BLaER1 (cell line): Measurements from ENCODE around the gene RAB1A.

Experiments used
- H3K27ac ChIP-seq: shearing (Covaris generic); formaldehyde crosslinking; 2 replicates; pipeline ENCODE4 v1.8.1; 2022
- H3K27me3 ChIP-seq: shearing (Covaris generic); formaldehyde crosslinking; 2 replicates; pipeline ENCODE4 v1.8.1; 2022
- H3K36me3 ChIP-seq: shearing (Covaris generic); formaldehyde crosslinking; 2 replicates; pipeline ENCODE4 v1.8.1; 2022
- H3K4me1 ChIP-seq: shearing (Covaris generic); formaldehyde crosslinking; 2 replicates; pipeline ENCODE4 v1.8.1; 2022
- H3K4me2 ChIP-seq: shearing (Covaris generic); formaldehyde crosslinking; 2 replicates; pipeline ENCODE4 v1.8.1; 2022
- H3K4me3 ChIP-seq: shearing (Covaris generic); formaldehyde crosslinking; 2 replicates; pipeline ENCODE4 v1.8.1; 2022
- H3K9ac ChIP-seq: shearing (Covaris generic); formaldehyde crosslinking; 2 replicates; pipeline ENCODE4 v1.8.1; 2022
- H3K9me3 ChIP-seq: shearing (Covaris generic); formaldehyde crosslinking; 2 replicates; pipeline ENCODE4 v1.8.1; 2022
- H4K20me1 ChIP-seq: shearing (Covaris generic); formaldehyde crosslinking; 2 replicates; pipeline ENCODE4 v1.8.1; 2022
- Cebpa-rat ChIP-seq: shearing (Covaris generic); IDR thresholded peaks from 2 replicates; pipeline ENCODE4 v1.8.1; 2022

RAB1A gene

DNA sequence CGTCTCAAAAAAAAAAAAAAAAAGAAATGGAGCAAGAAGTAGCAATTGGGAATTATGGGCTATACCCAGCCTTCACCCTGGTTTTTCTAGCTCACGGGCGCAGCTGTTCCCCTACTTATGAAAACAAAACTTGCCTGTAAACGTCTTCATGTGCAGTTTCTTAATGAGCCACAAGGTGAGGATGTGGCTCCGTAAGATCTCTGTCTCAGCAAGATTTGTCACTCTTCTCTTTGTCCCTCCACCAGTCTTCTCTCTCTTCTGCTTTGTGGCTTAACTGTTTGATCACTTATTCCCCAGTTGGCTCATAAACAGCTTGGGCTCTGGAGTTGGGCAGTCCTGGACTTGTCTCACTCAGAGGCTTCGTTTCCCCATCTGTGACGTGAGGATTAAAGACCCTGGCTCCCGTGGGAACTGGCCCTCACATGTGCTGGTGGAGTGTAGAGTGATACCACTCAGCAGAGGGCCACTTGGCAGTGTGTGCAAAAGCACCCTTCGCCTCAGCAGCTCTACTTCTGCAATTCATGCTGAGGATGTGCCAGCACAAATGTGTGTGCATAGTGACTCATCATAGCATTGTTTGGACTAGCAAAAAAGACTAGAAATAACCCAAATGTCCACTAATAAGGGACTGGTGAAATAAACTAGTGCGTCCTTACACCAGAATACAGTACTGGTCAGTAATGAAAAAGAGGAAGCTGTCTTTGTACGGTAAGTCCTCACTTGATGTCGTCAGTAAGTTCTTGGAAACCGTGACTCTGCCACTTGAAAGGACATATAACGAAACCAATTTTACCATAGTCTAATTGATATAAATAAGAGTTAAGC lies 65.0 kb downstream of the RAB1A start:
- H4K20me1 ChIP-seq: peaks cover 94% of the 10 kb centered on the region
- no peaks in the 10 kb centered on the region for H3K9me3 ChIP-seq
- no peak overlapping the region for H3K4me3 ChIP-seq
- H3K4me2 ChIP-seq: peak overlapping the region; percentile 54
- H3K36me3 ChIP-seq: peaks cover 22% of the 10 kb centered on the region
- H3K4me1 ChIP-seq: peaks cover 95% of the 10 kb centered on the region
- TF ChIP-seq Cebpa-rat: no peak
- H3K9ac ChIP-seq: no peak overlapping the region
- H3K27ac ChIP-seq: peak overlapping the region; percentile 12; the same call in 1 of the 2 replicates
- no peaks in the 10 kb centered on the region for H3K27me3 ChIP-seq

GRCh38 chr2:65062843-65063825 lies 66.8 kb downstream of the RAB1A start:
- no peaks in the 10 kb centered on the region for H3K9me3 ChIP-seq
- H3K36me3 ChIP-seq: peaks cover 14% of the 10 kb centered on the region; the same call in 1 of the 2 replicates
- 0 out of 2 replicates have a peak overlapping the region, but pooled peaks have one; percentile 13 for H3K9ac ChIP-seq
- peak overlapping the region; percentile 47; the same call in 1 of the 2 replicates for H3K27ac ChIP-seq
- H3K4me1 ChIP-seq: peaks cover 95% of the 10 kb centered on the region
- TF ChIP-seq Cebpa-rat: no peak
- H3K4me3 ChIP-seq: no peak overlapping the region
- H4K20me1 ChIP-seq: peaks cover 94% of the 10 kb centered on the region
- H3K27me3 ChIP-seq: no peaks in the 10 kb centered on the region
- peak overlapping the region; percentile 14 for H3K4me2 ChIP-seq

- H3K27ac ChIP-seq: 0 out of 2 replicates have a peak overlapping the region, but pooled peaks have one; percentile 47
These were observed 68.0 kb downstream of the RAB1A start for GRCh38 chr2:65061910-65062339.

GRCh38 chr2:65061146-65061909 lies 68.6 kb downstream of the RAB1A start:
- 0 out of 2 replicates have a peak overlapping the region, but pooled peaks have one; percentile 11 for H3K27ac ChIP-seq
- no peak overlapping the region for H3K9ac ChIP-seq
- TF ChIP-seq Cebpa-rat: no peak
- no peaks in the 10 kb centered on the region for H3K27me3 ChIP-seq
- no peak overlapping the region for H3K4me3 ChIP-seq
- no peaks in the 10 kb centered on the region for H3K9me3 ChIP-seq
- peaks cover 14% of the 10 kb centered on the region; the same call in 1 of the 2 replicates for H3K36me3 ChIP-seq
- peak overlapping the region; percentile 14 for H3K4me2 ChIP-seq
- peaks cover 92% of the 10 kb centered on the region for H3K4me1 ChIP-seq
- peaks cover 88% of the 10 kb centered on the region for H4K20me1 ChIP-seq

More at GRCh38 chr2:65061910-65062339, 68.0 kb downstream of the RAB1A start:
- Histone ChIP-seq H3K36me3 (peaks cover 14% of the 10 kb centered on the region; the same call in 1 of the 2 replicates), H3K4me1 (peaks cover 94% of the 10 kb centered on the region), H3K27me3 (no peaks in the 10 kb centered on the region), H3K9ac (no peak overlapping the region), H4K20me1 (peaks cover 90% of the 10 kb centered on the region), H3K4me2 (peak overlapping the region; percentile 14), H3K9me3 (no peaks in the 10 kb centered on the region), H3K4me3 (no peak overlapping the region)
- no peak for TF ChIP-seq Cebpa-rat

GRCh38 chr2:65059071-65059470 lies 70.8 kb downstream of the RAB1A start:
- H3K9ac ChIP-seq: peak overlapping the region; percentile 42; the same call in 1 of the 2 replicates
- H4K20me1 ChIP-seq: peaks cover 67% of the 10 kb centered on the region

GRCh38 chr2:65057391-65058052 lies 72.4 kb downstream of the RAB1A start:
- peaks cover 88% of the 10 kb centered on the region for H3K4me1 ChIP-seq
- peak overlapping the region; percentile 91 for H3K4me3 ChIP-seq
- peak overlapping the region; percentile 92 for H3K27ac ChIP-seq
- peaks cover 14% of the 10 kb centered on the region; the same call in 1 of the 2 replicates for H3K36me3 ChIP-seq
- TF ChIP-seq Cebpa-rat: no peak
- no peaks in the 10 kb centered on the region for H3K27me3 ChIP-seq
- peaks cover 52% of the 10 kb centered on the region for H4K20me1 ChIP-seq
- peak overlapping the region; percentile 95 for H3K9ac ChIP-seq
- peak overlapping the region; percentile 94 for H3K4me2 ChIP-seq
- no peaks in the 10 kb centered on the region for H3K9me3 ChIP-seq

More at GRCh38 chr2:65059071-65059470, 70.8 kb downstream of the RAB1A start:
- Histone ChIP-seq H3K4me1 (peaks cover 88% of the 10 kb centered on the region), H3K9me3 (no peaks in the 10 kb centered on the region), H3K27ac (peak overlapping the region; percentile 49), H3K4me3 (peak overlapping the region; percentile 1; the same call in 1 of the 2 replicates), H3K36me3 (peaks cover 14% of the 10 kb centered on the region; the same call in 1 of the 2 replicates), H3K27me3 (no peaks in the 10 kb centered on the region), H3K4me2 (peak overlapping the region; percentile 94)
- no peak for TF ChIP-seq Cebpa-rat

DNA sequence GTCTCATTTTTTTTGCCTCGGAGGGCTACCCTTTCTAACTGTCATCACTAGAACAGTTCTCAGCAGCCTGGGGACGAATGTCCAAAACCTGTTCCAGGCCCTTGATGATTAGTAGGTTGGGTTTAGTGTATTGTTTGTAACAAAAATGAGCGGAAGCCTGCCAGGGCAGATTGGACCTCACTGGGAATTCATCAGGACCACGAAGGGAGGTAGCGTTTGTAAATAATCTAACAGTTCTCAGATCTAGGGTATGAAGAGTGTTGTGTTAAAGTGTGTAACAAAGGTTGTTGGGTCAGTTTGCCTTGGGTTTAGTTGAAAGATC lies 72.9 kb downstream of the RAB1A start:
- Histone ChIP-seq H3K4me1 (peaks cover 86% of the 10 kb centered on the region), H4K20me1 (peaks cover 47% of the 10 kb centered on the region), H3K27me3 (no peaks in the 10 kb centered on the region), H3K4me2 (peak overlapping the region; percentile 94), H3K36me3 (peaks cover 11% of the 10 kb centered on the region; the same call in 1 of the 2 replicates), H3K9me3 (peaks cover 4% of the 10 kb centered on the region; the same call in 1 of the 2 replicates), H3K27ac (peak overlapping the region; percentile 92), H3K9ac (peak overlapping the region; percentile 95), H3K4me3 (peak overlapping the region; percentile 91)
- TF ChIP-seq Cebpa-rat: no peak

DNA sequence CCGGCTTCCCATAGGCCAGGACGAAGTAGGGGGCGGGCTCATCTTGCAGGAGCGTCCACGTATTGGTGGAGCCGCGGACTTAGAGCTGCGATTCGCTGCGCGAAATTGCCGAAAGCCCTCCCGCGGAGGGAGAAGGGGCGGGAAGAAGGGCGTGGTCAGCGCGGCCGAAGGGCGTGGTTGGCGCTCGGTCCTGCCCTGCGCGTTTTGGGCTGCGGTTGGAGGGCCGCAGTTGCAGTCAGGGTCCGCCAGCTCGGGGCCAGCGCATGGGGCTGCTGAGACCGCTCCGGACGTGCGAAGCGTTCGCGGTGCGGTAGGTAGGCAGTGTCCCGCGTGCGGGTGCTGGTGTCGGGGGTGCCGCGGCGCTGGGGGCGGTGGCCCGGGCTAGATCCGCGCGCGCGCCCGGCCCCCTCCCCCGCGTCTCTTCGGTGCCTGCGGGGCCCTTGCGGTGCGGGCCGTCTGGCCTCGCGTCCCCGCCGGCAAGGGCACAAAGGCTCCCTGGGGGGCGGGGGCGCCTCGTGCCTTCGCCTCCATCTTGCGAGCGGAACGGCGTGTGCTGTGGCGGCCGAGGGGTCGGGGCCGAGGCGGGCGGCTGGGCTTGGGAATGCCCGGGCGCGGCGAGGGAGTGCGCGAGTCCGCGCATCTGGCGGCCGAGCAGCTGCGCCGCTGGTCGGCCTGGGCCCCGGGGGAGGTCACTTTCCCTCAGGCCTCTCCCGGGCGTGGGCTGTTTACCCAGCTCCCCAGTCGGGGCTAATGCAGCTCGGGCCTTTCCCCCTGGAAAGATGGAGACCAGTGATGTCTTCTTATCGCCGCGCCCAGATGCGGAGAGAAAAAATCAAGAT lies 73.5 kb downstream of the RAB1A start, which contains the start of gene CEP68:
CEP68 (plus strand) TSS at position 202 of the 839 bp plus-strand sequence. CDS start 13,029 bp downstream, outside the sequence.
- Histone ChIP-seq H3K36me3 (peaks cover 9% of the 10 kb centered on the region), H3K4me2 (peak within 1 kb of the TSS; percentile 95), H3K9ac (peak within 1 kb of the TSS; percentile 95), H3K9me3 (peaks cover 9% of the 10 kb centered on the region), H3K4me3 (peak within 1 kb of the TSS; percentile 91), H4K20me1 (peaks cover 41% of the 10 kb centered on the region), H3K27ac (peak within 1 kb of the TSS; percentile 92), H3K27me3 (no peaks in the 10 kb centered on the region), H3K4me1 (peaks cover 80% of the 10 kb centered on the region)
- TF ChIP-seq Cebpa-rat: no peak
